ENCODE data around the gene DNAJC6. TPM values are rescaled to one million over a fixed set of nuclear protein-coding genes. Genes with fewer than 3 reads are reported as not detected.

The DNAJC6 gene
- total RNA-seq, 1 donor from 2014 or later: 7.7 TPM

- no peak for DNase-seq (ENCODE audit: low read depth in 2 of 2)
Measured at GRCh38 chr1:65401612-65402011, 92.3 kb downstream of the DNAJC6 start.

GRCh38 chr1:65404941-65405340 is 95.6 kb downstream of the DNAJC6 start:
- DNase-seq (ENCODE audit: low read depth in 2 of 2): no peak

GRCh38 chr1:65407877-65408276 is 98.5 kb downstream of the DNAJC6 start:
- no peak for DNase-seq (ENCODE audit: low read depth in 2 of 2)

GRCh38 chr1:65409314-65409713 is 100.0 kb downstream of the DNAJC6 start:
- DNase-seq (ENCODE audit: low read depth in 2 of 2): no peak

- DNase-seq (ENCODE audit: low read depth in 2 of 2): no peak
Measured at GRCh38 chr1:65409816-65410326, 100.5 kb downstream of the DNAJC6 start.

GRCh38 chr1:65412256-65412983 is 103.1 kb downstream of the DNAJC6 start:
- DNase-seq (ENCODE audit: low read depth in 2 of 2): no peak

- DNase-seq (ENCODE audit: low read depth in 2 of 2): no peak
Measured at GRCh38 chr1:65412984-65413375, 103.6 kb downstream of the DNAJC6 start.

- no peak for DNase-seq (ENCODE audit: low read depth in 2 of 2)
Measured at GRCh38 chr1:65414538-65414937, 105.2 kb downstream of the DNAJC6 start.

GRCh38 chr1:65416767-65417166 is 107.4 kb downstream of the DNAJC6 start:
- DNase-seq (ENCODE audit: low read depth in 2 of 2): no peak

- no peak for DNase-seq (ENCODE audit: low read depth in 2 of 2)
Measured at GRCh38 chr1:65417729-65418128, 108.4 kb downstream of the DNAJC6 start.

- no peak for DNase-seq (ENCODE audit: low read depth in 2 of 2)
Measured at GRCh38 chr1:65418522-65419185, 109.3 kb downstream of the DNAJC6 start.

- peak; percentile 99 for DNase-seq (ENCODE audit: low read depth in 2 of 2)
Measured at GRCh38 chr1:65419681-65420589, 110.6 kb downstream of the DNAJC6 start.

- DNase-seq (ENCODE audit: low read depth in 2 of 2): no peak
Measured at GRCh38 chr1:65420590-65421350, 111.4 kb downstream of the DNAJC6 start, which contains the start of the genes LEPR and LEPROT. LEPR (plus strand) TSS chr1:65420668; CDS start chr1:65565566, 144,898 bp downstream. LEPROT (plus strand) TSS chr1:65420668; CDS start chr1:65420725, 57 bp downstream.

- DNase-seq (ENCODE audit: low read depth in 2 of 2): peak; percentile 75 to 89
Measured at GRCh38 chr1:65421351-65422025, 112.1 kb downstream of the DNAJC6 start.

- DNase-seq (ENCODE audit: low read depth in 2 of 2): peak; percentile 36 to 60
Measured at GRCh38 chr1:65422241-65423203, 113.2 kb downstream of the DNAJC6 start.

- DNase-seq (ENCODE audit: low read depth in 2 of 2): peak in 1 of 2 donors; percentile 86
Measured at GRCh38 chr1:65423884-65424572, 114.7 kb downstream of the DNAJC6 start.

GRCh38 chr1:65424573-65424889 is 115.2 kb downstream of the DNAJC6 start:
- DNase-seq (ENCODE audit: low read depth in 2 of 2): no peak

- no peak for DNase-seq (ENCODE audit: low read depth in 2 of 2)
Measured at GRCh38 chr1:65425006-65425405, 115.7 kb downstream of the DNAJC6 start.

GRCh38 chr1:65425697-65426096 is 116.4 kb downstream of the DNAJC6 start:
- peak; percentile 79 to 84 for DNase-seq (ENCODE audit: low read depth in 2 of 2)
